HEK293 (cell line): ENCODE measurements around the gene CASP14.

Experiments
- CTCF ChIA-PET: fragments of 350-600 bp; formaldehyde crosslinking; extraction: SDS; loops from one replicate; lab custom pipeline; 2021; ENCODE audit warnings: antibody characterized with exemption; lab: Yijun Ruan, JAX
- POLR2A ChIA-PET: fragments of 300-600 bp; formaldehyde crosslinking; extraction: SDS; loops from one replicate; lab custom pipeline; 2020; ENCODE audit warnings: antibody characterized with exemption, inconsistent platforms; lab: Yijun Ruan, JAX
- H3K27ac ChIP-seq: fragments of 200-500 bp; sonication (Bioruptor generic); 2 replicates; pipeline ENCODE4 v1.5.1; 2014; ENCODE audit warnings: low read depth, low read length, control low read depth, inconsistent platforms; ENCODE audit errors: extremely low read depth
- H3K36me3 ChIP-seq, 2 experiments: fragments of 200-500 bp in 1 of 2; sonication (Bioruptor generic) in 1 of 2; 1 replicate in 1 of 2; 2 replicates in 1 of 2; pipeline ENCODE4 v1.5.1; 2014 to 2017; ENCODE audit warnings: inconsistent platforms in 2 of 2, low read length in 2 of 2; ENCODE audit not compliant: control insufficient read depth in 2 of 2, insufficient read depth in 1 of 2
- H3K4me1 ChIP-seq: fragments of 200-500 bp; sonication (Bioruptor generic); 2 replicates; pipeline ENCODE4 v1.5.1; 2014; ENCODE audit warnings: mild to moderate bottlenecking, low read length, inconsistent platforms; ENCODE audit not compliant: control insufficient read depth, insufficient read depth
- H3K4me3 ChIP-seq: 2 replicates; pipeline ENCODE4 v1.5.1; 2011; ENCODE audit warnings: low read depth, mild to moderate bottlenecking, control low read depth, low read length, moderate library complexity
- H3K9me3 ChIP-seq: fragments of 200-500 bp; sonication (Bioruptor generic); 2 replicates; pipeline ENCODE4 v1.5.1; 2014; ENCODE audit warnings: low read depth, low read length, inconsistent platforms; ENCODE audit not compliant: control insufficient read depth, insufficient read depth
- BCL6B ChIP-seq: fragments of 450-650 bp; formaldehyde crosslinking; IDR thresholded peaks from 2 replicates; pipeline ENCODE4 v1.5.1; 2017; ENCODE audit warnings: missing biosample characterization, missing genetic modification characterization
- HOXD13 ChIP-seq: sonication (generic); formaldehyde crosslinking; IDR thresholded peaks from 2 replicates; pipeline ENCODE4 v1.8.0; 2022; ENCODE audit warnings: missing genetic modification reagents, borderline replicate concordance
- PRDM10 ChIP-seq: fragments of 450-650 bp; formaldehyde crosslinking; IDR thresholded peaks from 2 replicates; pipeline ENCODE4 v1.5.1; 2016; ENCODE audit warnings: missing biosample characterization, missing genetic modification characterization
- SETDB1 ChIP-seq: IDR thresholded peaks from one replicate; pipeline ENCODE4 v1.6.1; 2017; ENCODE audit warnings: mild to moderate bottlenecking, low read length, moderate library complexity, mixed read lengths; ENCODE audit not compliant: insufficient read length
- TCF7L2 ChIP-seq: IDR thresholded peaks from 2 replicates; pipeline ENCODE4 v1.6.1; 2011; ENCODE audit warnings: low read depth, mild to moderate bottlenecking, inconsistent platforms, low read length, moderate library complexity, borderline replicate concordance
- ZBTB7A ChIP-seq: fragments of 450-650 bp; formaldehyde crosslinking; IDR thresholded peaks from 2 replicates; pipeline ENCODE4 v1.5.1; 2016; ENCODE audit warnings: low read depth, missing biosample characterization, missing genetic modification characterization
- ZNF558 ChIP-seq: fragments of 450-650 bp; formaldehyde crosslinking; IDR thresholded peaks from 2 replicates; pipeline ENCODE4 v1.5.1; 2016; ENCODE audit warnings: missing biosample characterization, missing genetic modification characterization
- ZNF600 ChIP-seq: fragments of 450-650 bp; formaldehyde crosslinking; IDR thresholded peaks from 2 replicates; pipeline ENCODE4 v1.5.1; 2016; ENCODE audit warnings: missing biosample characterization, missing genetic modification characterization
- ZNF621 ChIP-seq: fragments of 450-650 bp; formaldehyde crosslinking; IDR thresholded peaks from 2 replicates; pipeline ENCODE4 v1.5.1; 2017; ENCODE audit warnings: missing biosample characterization, missing genetic modification characterization
- ZNF623 ChIP-seq: fragments of 450-650 bp; formaldehyde crosslinking; IDR thresholded peaks from 2 replicates; pipeline ENCODE4 v1.5.1; 2016; ENCODE audit warnings: missing biosample characterization, missing genetic modification characterization
- ZNF629 ChIP-seq: fragments of 450-650 bp; formaldehyde crosslinking; IDR thresholded peaks from 2 replicates; pipeline ENCODE4 v1.5.1; 2017; ENCODE audit warnings: missing biosample characterization, missing genetic modification characterization
- ZNF645 ChIP-seq: fragments of 450-650 bp; formaldehyde crosslinking; IDR thresholded peaks from 2 replicates; pipeline ENCODE4; 2016; ENCODE audit warnings: missing biosample characterization, missing genetic modification characterization
- ZNF791 ChIP-seq: fragments of 450-650 bp; formaldehyde crosslinking; IDR thresholded peaks from 2 replicates; pipeline ENCODE4 v1.5.1; 2016; ENCODE audit warnings: missing biosample characterization, missing genetic modification characterization

Gene CASP14

GRCh38 chr19:15101479-15102082, 52.3 kb downstream of the CASP14 start (continued):
- TF ChIP-seq ZNF629 (tag by site-specific recombination) (no peak), ZNF645 (no peak), ZNF791 (tag by site-specific recombination) (no peak)

GRCh38 chr19:15104003-15104402, 54.7 kb downstream of the CASP14 start:
- POLR2A ChIA-PET, result no interaction called here
- Histone ChIP-seq H3K4me3 (no peak overlapping the region), H3K36me3 (no peaks in the 10 kb centered on the region), H3K4me1 (no peaks in the 10 kb centered on the region; the same call in 1 of the 2 replicates), H3K9me3 (no peaks in the 10 kb centered on the region; the same call in 1 of the 2 replicates), H3K27ac (no peak overlapping the region)
- CTCF ChIA-PET, result no interaction called here
- TF ChIP-seq ZNF600, result no peak
- peak; percentile 100 for TF ChIP-seq ZNF558 (tag by site-specific recombination)

- H3K4me3 ChIP-seq, result no peak overlapping the region
- H3K9me3 ChIP-seq, result no peaks in the 10 kb centered on the region; the same call in 1 of the 2 replicates
- H3K4me1 ChIP-seq, result no peaks in the 10 kb centered on the region; the same call in 1 of the 2 replicates
- no peak overlapping the region for H3K27ac ChIP-seq
- CTCF ChIA-PET, result no interaction called here
- TF ChIP-seq TCF7L2 (no peak), ZNF623 (tag by site-specific recombination) (peak; percentile 62), BCL6B (tag by site-specific recombination) (no peak), PRDM10 (tag by site-specific recombination) (no peak)
- TF ChIP-seq, all 188 proteins: peak for 1
- POLR2A ChIA-PET, result no interaction called here
- H3K36me3 ChIP-seq, result peaks cover 0 to 2% of the 10 kb centered on the region in 2 experiments; a peak in 1 of 3 replicates
Measured at GRCh38 chr19:15104411-15104810, 55.1 kb downstream of the CASP14 start.

GRCh38 chr19:15105044-15105443, 55.8 kb downstream of the CASP14 start:
- no peak for TF ChIP-seq HOXD13 (CRISPR knock-in tag)
- TF ChIP-seq ZBTB7A (tag by site-specific recombination), result no peak
- TF ChIP-seq SETDB1, result no peak
- no peak for TF ChIP-seq ZNF621 (tag by site-specific recombination)
- H3K9me3 ChIP-seq, result no peaks in the 10 kb centered on the region; the same call in 1 of the 2 replicates
- H3K36me3 ChIP-seq, result peaks cover 0 to 4% of the 10 kb centered on the region in 2 experiments; a peak in 1 of 3 replicates
- H3K27ac ChIP-seq, result no peak overlapping the region
- POLR2A ChIA-PET, result no interaction called here
- CTCF ChIA-PET, result interaction anchor here (0.6 to 2.2 kb wide), 4 partner anchors 13 to 451 kb away, joined by 3 to 10 read pairs (median 4); no protein-coding TSS in a partner anchor
- no peaks in the 10 kb centered on the region; the same call in 1 of the 2 replicates for H3K4me1 ChIP-seq
- no peak overlapping the region for H3K4me3 ChIP-seq
